Measurements from ENCODE around the gene AGPAT1. TPM values are rescaled to one million over a fixed set of nuclear protein-coding genes. Genes with fewer than 3 reads are reported as not detected.
"Not testable (repeated sequence)": the region's sequence is repeated elsewhere in the genome, so short reads cannot be mapped to it uniquely, and the experiment has no call there.

The AGPAT1 gene
- total and polyA plus RNA-seq, 2 experiments from 2014 or later, result 69.6 to 128 TPM

DNA sequence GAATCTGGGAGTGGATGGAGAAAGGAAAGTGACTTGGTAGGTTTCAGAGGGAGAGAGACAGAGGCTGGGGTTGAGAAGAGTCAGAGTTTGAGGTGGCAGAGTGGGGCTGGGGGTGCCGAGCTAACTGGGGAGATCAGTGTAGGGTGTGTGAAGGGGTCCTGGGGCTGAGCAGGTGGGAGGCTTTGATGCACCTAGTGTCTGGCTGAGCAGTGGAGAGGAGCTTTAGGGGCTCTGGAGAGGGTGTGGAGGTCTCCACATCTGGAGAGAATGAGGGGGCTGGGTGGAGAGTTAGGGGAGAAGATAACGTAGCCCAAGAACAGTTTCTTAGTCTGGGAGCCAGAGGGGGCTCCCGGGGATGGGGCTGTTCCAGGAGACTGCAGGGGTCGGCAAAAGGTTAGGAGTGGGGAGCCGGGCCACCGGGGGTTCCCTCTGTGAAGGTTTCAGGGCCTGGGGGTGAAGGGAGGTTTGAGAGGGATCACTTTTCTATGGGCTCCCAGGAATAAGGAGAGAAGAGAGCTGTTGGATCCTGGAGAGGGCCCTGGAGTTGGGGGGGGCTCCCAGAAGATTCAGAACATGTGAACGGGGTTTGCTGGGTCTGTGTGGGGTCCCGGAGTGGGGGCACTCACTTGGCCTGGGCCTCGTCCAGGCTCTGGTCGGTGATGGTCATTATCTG, 13.3 kb upstream of the AGPAT1 start:
- H3K9me3 ChIP-seq (ENCODE audit: low read depth), result no peaks in the 10 kb centered on the region
- H3K4me1 ChIP-seq (ENCODE audit: low read depth), result peaks cover 4% of the 10 kb centered on the region
- TF ChIP-seq, protein P1, sequence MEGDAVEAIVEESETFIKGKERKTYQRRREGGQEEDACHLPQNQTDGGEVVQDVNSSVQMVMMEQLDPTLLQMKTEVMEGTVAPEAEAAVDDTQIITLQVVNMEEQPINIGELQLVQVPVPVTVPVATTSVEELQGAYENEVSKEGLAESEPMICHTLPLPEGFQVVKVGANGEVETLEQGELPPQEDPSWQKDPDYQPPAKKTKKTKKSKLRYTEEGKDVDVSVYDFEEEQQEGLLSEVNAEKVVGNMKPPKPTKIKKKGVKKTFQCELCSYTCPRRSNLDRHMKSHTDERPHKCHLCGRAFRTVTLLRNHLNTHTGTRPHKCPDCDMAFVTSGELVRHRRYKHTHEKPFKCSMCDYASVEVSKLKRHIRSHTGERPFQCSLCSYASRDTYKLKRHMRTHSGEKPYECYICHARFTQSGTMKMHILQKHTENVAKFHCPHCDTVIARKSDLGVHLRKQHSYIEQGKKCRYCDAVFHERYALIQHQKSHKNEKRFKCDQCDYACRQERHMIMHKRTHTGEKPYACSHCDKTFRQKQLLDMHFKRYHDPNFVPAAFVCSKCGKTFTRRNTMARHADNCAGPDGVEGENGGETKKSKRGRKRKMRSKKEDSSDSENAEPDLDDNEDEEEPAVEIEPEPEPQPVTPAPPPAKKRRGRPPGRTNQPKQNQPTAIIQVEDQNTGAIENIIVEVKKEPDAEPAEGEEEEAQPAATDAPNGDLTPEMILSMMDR (IDR thresholded peaks at IDR 0.05; ENCODE audit: low read depth, low read length), result no peak
- no peak for DNase-seq (ENCODE audit: low read depth in 1 of 2, low spot score in 1 of 2)
- H3K36me3 ChIP-seq, result peaks cover 15% of the 10 kb centered on the region
- no peaks in the 10 kb centered on the region for H3K27me3 ChIP-seq
- peak overlapping the region; percentile 97 for H3K27ac ChIP-seq
- peak overlapping the region; percentile 80 for H3K4me3 ChIP-seq

DNA sequence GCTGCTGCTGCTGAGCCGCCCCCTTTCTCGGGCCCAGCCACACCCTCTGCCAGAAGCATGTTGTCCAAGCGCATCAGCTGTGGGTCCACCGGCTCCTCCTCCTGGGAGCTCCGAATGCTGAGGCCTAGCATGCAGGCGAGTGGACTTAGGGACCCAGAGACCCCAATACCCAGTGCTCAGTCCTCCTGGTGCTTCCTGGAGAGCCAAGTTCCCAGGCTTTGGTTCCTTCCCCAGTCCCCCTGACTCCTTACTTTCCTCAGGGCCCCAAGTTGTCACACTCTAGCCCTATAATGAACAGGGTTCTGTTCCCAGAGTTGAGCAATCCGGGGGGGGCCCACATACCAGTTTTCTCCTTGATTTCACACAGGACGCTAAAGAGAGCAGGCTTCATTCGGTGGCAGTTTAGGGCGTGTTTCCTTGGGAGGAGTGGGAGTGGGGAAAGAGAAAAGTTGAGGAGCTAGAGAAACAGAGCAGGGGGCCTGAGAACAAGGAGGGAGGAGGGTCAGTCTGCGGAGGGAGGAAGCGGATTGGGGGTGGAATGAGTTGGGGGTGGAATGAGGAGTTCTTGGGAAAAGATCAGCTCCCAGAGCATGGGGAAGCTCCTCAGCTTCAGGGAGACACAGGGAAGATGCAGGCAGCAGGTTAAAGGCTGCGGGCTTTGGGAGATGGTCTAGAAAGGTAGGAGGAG, 12.6 kb upstream of the AGPAT1 start:
- H3K36me3 ChIP-seq, result peaks cover 15% of the 10 kb centered on the region
- TF ChIP-seq, protein P1 (IDR thresholded peaks at IDR 0.05; ENCODE audit: low read depth, low read length), result no peak
- peaks cover 4% of the 10 kb centered on the region for H3K4me1 ChIP-seq (ENCODE audit: low read depth)

DNA sequence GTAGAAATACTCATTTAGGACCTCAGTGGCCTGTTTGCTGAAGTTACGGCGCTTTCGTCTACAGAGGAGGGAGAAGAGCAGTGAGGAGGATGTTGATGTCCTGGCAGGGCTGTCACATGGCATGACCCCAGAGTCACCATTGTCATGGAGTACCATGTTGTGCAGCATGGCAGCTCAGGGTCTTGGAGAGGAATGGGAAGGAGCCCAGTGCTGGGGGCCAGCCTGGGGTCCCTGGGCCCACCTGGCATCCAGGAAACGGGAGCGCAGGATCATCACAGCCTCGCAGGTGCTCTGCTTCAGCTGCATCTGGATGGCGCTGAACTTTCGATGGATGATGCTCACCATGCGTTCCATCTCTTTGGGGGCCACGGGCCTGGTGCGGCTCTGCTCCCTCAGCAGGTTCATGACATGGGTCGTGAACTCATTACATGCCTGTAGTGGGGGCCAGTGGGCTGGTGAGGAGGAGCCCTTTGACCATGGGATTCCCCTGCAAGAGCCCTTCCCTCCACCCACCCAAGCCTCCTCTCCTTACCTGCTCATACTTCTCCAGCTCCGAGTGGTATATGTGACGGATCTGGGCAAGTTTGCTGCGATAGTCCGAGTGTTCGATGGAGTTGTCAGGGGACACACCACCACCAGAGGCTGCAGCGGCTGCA, 12.0 kb upstream of the AGPAT1 start:
- Histone ChIP-seq H3K27ac (peak overlapping the region; percentile 97), H3K36me3 (peaks cover 15% of the 10 kb centered on the region)
- H3K4me3 ChIP-seq; H3K27me3 ChIP-seq; H3K4me1 ChIP-seq (ENCODE audit: low read depth); DNase-seq (ENCODE audit: low read depth in 1 of 2, low spot score in 1 of 2); H3K9me3 ChIP-seq (ENCODE audit: low read depth): not testable (repeated sequence)

More for the DNA sequence above, 12.6 kb upstream of the AGPAT1 start:
- DNase-seq (ENCODE audit: low read depth in 1 of 2, low spot score in 1 of 2), result peak in 1 of 2 donors; percentile 39
- Histone ChIP-seq H3K27me3 (no peaks in the 10 kb centered on the region), H3K27ac (peak overlapping the region; percentile 97), H3K4me3 (peak overlapping the region; percentile 80), H3K9me3 (ENCODE audit: low read depth) (no peaks in the 10 kb centered on the region)

DNA sequence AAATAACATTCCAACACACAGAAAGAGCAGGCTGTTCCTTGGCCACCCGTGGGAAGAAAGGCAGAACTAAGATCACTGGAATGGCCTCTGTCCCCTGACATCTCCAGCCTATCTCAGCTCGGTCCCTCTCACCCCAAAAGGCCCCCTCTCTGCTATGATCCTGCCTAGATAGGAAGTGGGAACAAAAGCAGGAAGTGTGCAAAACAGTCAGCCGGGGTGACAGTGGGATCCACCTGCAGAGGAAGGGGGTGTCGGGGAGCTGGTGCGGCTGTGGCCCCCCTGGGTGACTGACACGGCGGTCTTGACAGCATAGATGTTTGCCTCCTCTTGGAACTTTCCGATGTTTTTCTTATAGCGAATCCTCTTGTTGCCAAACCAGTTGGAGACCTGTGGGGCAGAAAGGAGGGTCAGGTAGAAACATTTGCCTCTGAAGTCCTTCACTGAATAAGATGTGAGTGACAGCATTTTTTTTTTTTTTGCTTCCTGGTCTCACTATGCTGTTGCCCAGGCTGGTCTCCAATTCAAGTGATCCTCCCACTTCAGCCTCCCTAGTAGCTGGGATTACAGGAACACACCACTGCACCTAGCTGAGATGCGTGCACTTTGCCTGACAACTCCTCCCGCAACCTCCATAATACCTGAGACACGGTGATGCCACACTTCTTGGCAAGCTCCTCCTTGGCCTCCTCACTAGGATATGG, 11.3 kb upstream of the AGPAT1 start:
- TF ChIP-seq, protein P1 (IDR thresholded peaks at IDR 0.05; ENCODE audit: low read depth, low read length), result no peak
- Histone ChIP-seq H3K4me1 (ENCODE audit: low read depth) (peaks cover 4% of the 10 kb centered on the region), H3K4me3 (no peak overlapping the region), H3K9me3 (ENCODE audit: low read depth) (no peaks in the 10 kb centered on the region), H3K27me3 (no peaks in the 10 kb centered on the region), H3K27ac (peak overlapping the region; percentile 76), H3K36me3 (peaks cover 15% of the 10 kb centered on the region)
- DNase-seq (ENCODE audit: low read depth in 1 of 2, low spot score in 1 of 2), result no peak

DNA sequence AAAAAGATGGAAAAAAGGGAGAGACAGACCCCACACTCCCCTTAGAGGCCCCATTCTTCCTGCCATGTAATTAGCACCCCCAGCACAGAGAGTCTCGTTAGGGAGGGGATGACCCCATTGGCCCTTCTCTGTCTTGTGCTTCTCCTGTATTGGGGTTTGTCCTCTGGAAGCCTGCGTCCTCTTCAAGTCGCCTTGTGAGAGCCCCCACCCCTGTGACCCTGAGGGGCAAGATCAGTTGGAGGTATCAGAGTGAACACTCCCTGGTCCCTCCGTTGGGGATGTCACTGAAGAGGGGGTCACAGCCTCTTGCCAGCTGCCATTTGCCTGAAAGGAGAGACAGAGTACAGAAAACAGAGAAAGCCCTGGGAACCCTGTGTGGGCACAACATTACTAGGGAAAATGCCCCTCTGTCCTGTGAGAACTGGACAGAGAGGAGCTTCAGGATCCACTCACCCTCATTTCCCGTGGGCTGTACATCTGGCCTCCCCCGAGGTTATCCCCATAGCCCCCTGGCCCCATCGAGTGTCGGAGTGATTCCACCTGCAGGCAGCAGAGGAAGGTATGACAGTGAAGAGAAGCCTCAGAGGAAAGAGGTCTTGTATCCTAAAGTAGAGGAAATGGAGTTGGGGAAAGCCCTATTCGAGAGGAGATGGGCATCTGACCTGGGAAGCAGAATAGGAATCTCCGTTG, 10.4 kb upstream of the AGPAT1 start:
- DNase-seq (ENCODE audit: low read depth in 1 of 2, low spot score in 1 of 2); H3K27me3 ChIP-seq; H3K9me3 ChIP-seq (ENCODE audit: low read depth); H3K4me3 ChIP-seq; H3K4me1 ChIP-seq (ENCODE audit: low read depth): not testable (repeated sequence)
- Histone ChIP-seq H3K27ac (peak overlapping the region; percentile 76), H3K36me3 (peaks cover 15% of the 10 kb centered on the region)

DNA sequence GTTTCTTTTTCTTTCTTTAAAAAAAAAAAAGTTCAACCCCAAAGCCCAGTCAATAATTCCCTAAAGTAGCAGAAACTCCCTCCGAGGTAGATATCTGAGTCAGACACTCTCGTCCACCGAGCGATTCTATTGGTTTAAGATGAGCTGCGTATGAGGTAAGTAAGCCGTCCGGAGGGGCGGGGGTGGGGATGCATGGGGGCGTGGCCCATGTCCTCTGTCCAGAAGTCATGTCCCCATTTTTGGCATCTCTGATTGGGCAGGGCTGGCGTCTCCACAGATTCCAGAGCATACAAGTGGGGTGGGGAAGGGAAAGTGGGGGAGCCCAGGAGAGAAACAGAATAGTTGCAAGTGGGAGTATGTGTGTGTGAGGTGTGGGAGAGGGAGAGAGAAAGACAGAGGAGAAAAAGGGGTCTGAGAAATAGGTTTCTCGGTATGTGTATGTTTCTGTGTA, 9.8 kb upstream of the AGPAT1 start:
- not testable (repeated sequence) for H3K9me3 ChIP-seq (ENCODE audit: low read depth); H3K27me3 ChIP-seq; H3K4me1 ChIP-seq (ENCODE audit: low read depth); H3K4me3 ChIP-seq
- peak overlapping the region; percentile 76 for H3K27ac ChIP-seq
- DNase-seq (ENCODE audit: low read depth in 1 of 2, low spot score in 1 of 2), result peak; percentile 74 to 93
- peaks cover 15% of the 10 kb centered on the region for H3K36me3 ChIP-seq

All from cardiac muscle cell (in vitro differentiated cells and primary cell).